DOHH2 (cell line): ENCODE measurements around the gene RNF125.

ENCODE experiments used
- EZH2phosphoT487 ChIP-seq: fragments of 200-600 bp; sonication (generic); IDR thresholded peaks from 2 replicates; pipeline ENCODE4 v1.6.1; 2017; ENCODE audit warnings: borderline replicate concordance, mild to moderate bottlenecking, antibody characterized with exemption, low read length, moderate library complexity, mixed read lengths
- TF ChIP-seq, protein P1 (sequence below): fragments of 200-600 bp; sonication (generic); IDR thresholded peaks from one replicate; pipeline ENCODE4 v1.5.1; 2014; ENCODE audit warnings: antibody characterized with exemption, mild to moderate bottlenecking, low read depth, low read length; ENCODE audit not compliant: poor library complexity, severe bottlenecking

DNA sequence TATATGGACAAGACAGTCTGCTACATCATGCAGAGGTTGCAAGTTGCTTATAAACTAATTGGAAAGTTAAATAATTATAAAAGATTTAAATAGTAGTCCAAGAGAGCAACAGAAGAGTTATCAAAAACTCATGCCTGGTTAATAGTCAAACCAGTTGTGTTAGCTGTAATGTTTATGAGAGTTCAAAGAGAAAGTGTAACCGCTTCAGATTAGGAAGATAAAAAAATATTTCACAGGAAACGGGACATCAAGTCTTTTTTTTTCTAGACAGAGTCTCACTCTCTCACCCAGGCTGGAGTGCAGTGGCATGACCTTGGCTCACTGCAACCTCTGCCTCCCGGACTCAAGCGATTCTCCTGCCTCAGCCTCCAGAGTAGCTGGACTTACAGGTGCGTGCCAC lies 34.6 kb upstream of the RNF125 start:
- TF ChIP-seq, protein P1, sequence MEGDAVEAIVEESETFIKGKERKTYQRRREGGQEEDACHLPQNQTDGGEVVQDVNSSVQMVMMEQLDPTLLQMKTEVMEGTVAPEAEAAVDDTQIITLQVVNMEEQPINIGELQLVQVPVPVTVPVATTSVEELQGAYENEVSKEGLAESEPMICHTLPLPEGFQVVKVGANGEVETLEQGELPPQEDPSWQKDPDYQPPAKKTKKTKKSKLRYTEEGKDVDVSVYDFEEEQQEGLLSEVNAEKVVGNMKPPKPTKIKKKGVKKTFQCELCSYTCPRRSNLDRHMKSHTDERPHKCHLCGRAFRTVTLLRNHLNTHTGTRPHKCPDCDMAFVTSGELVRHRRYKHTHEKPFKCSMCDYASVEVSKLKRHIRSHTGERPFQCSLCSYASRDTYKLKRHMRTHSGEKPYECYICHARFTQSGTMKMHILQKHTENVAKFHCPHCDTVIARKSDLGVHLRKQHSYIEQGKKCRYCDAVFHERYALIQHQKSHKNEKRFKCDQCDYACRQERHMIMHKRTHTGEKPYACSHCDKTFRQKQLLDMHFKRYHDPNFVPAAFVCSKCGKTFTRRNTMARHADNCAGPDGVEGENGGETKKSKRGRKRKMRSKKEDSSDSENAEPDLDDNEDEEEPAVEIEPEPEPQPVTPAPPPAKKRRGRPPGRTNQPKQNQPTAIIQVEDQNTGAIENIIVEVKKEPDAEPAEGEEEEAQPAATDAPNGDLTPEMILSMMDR, result no peak
- no peak for TF ChIP-seq EZH2phosphoT487
